Left forelimb (tissue), 1 donor: ENCODE results near the gene GCG.

Experiments
- DNase-seq: peaks from one replicate; pipeline ENCODE4 v3.0.0-alpha.2; 2018; ENCODE audit warnings: low spot score

The GCG gene

GRCh38 chr2:162100579-162100978 lies 51.5 kb downstream of the GCG start:
- no peak for DNase-seq

GRCh38 chr2:162099836-162100235 lies 52.2 kb downstream of the GCG start:
- no peak for DNase-seq
